Measurements from ENCODE around the gene ZNF267.

DNA sequence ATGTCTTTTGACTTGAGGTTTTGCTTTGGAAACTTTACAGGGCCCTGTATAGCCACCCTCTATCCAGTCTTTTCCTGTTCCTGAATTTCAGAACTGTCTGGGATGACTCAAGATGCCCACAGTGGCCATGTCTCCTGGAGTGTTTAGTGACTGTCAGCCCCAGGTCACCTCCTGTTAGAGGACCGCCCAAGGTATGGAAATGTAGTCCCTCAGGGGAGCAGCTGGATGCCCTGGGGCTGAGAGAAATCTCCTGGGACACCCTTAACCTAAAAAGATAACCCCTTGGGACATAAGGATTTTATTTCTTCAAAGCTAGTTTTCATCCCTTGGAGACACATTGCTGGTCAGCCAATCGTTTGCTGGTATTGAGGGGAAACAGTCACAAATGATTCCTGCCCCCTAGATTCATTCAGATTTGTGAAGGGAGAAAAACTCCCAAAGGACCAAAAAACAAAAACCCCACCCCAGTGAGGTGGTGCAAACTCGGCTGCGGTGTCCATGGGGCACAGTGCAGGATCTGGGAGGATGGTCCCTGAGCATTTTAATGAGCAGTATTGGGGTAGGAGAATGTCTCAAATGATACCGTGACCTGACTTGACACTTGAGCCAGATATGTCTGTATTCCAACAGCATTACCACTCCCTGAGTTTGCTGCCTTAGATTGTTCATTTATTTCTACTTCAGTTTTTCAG, 1.7 kb downstream of the ZNF267 start:
- TF ChIP-seq POLR2A (IDR thresholded peaks at IDR 0.05; ENCODE audit: low read length) (no peak), GATA1 (IDR thresholded peaks at IDR 0.05; ENCODE audit: low read depth, low read length) (no peak)
